Measurements from ENCODE around the gene PSMC3. TPM values are rescaled to one million over a fixed set of nuclear protein-coding genes. Genes with fewer than 3 reads are reported as not detected.

PSMC3 gene
- total and polyA plus RNA-seq, 9 of the 15 experiments (the other 6 are each of a cell fraction or from before 2014, with no cell fraction given): 44.3 to 324 (median 240) TPM

DNA sequence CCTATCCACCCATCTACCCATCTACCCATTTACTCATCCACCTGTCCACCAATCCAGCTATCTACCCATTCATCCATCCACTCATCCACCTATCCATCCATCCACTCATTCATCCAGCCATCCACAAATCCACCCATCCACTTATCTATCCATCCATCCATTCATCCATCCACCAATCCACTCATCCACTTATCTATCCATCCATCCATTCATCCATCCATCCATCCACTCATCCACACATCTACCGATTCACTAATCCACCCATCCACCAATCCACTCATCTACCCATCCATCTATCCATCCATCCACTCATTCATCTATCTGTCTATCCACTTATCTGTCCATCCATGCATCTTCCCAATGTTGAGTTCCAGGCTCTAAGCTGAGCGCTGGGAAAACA, 46.2 kb downstream of the PSMC3 start (continued):
- no peak for TF ChIP-seq RREB1 (CRISPR knock-in tag; IDR thresholded peaks at IDR 0.05)
- TF ChIP-seq, protein P1, sequence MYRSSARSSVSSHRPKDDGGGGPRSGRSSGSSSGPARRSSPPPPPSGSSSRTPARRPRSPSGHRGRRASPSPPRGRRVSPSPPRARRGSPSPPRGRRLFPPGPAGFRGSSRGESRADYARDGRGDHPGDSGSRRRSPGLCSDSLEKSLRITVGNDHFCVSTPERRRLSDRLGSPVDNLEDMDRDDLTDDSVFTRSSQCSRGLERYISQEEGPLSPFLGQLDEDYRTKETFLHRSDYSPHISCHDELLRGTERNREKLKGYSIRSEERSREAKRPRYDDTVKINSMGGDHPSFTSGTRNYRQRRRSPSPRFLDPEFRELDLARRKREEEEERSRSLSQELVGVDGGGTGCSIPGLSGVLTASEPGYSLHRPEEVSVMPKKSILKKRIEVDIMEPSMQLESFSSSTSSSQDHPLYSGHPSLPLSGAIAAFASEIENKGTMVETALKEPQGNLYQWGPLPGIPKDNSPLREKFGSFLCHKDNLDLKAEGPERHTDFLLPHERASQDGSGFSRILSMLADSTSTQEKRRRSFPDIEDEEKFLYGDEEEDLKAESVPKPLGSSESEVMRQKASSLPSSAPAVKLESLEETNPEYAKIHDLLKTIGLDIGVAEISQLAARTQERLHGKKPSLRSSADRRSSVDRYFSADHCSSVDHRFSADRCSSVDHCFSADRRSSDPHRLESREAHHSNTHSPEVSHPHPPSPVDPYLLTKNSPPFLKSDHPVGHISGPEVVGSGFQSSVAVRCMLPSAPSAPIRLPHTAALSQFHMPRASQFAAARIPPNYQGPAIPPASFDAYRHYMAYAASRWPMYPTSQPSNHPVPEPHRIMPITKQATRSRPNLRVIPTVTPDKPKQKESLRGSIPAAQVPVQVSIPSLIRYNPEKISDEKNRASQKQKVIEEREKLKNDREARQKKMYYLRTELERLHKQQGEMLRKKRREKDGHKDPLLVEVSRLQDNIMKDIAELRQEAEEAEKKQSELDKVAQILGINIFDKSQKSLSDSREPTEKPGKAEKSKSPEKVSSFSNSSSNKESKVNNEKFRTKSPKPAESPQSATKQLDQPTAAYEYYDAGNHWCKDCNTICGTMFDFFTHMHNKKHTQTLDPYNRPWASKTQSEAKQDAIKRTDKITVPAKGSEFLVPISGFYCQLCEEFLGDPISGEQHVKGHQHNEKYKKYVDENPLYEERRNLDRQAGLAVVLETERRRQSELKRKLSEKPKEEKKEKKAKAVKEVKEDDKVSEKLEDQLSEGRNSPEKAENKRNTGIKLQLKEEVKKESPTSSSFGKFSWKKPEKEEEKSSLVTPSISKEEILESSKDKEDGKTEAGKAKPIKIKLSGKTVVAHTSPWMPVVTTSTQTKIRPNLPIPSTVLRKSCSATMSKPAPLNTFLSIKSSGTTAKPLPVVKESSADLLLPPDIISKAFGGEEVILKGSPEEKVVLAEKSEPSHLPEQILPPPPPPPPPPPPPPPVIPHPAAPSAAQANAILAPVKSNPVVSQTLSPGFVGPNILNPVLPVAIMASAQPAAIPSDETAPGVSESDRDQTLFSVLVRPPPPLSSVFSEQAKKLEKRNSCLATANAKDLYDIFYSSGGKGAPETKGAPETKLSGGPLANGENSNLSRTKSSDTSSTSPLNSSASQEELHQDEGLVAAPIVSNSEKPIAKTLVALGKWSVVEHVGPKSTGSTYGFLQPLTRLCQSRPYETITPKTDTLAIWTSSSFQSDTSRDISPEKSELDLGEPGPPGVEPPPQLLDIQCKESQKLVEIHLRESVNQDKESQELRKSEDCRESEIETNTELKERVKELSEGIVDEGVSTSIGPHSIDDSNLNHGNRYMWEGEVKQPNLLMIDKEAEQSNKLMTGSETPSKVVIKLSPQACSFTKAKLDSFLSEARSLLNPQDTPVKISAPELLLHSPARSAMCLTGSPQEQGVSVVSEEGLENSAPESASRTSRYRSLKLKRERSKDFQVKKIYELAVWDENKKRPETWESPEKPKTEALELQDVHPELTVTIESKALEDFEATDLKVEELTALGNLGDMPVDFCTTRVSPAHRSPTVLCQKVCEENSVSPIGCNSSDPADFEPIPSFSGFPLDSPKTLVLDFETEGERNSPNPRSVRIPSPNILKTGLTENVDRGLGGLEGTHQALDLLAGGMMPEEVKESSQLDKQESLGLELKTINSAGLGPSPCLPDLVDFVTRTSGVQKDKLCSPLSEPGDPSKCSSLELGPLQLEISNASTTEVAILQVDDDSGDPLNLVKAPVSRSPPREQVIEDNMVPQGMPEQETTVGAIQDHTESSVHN (IDR thresholded peaks at IDR 0.05; ENCODE audit: borderline replicate concordance in 1 of 2, low read depth in 1 of 2): no peak
- TF ChIP-seq TEAD1 (CRISPR knock-in tag; IDR thresholded peaks at IDR 0.05): no peak
